Measurements from ENCODE around the gene SELENOW.

The SELENOW gene

GRCh38 chr19:47824396-47824795, 45.9 kb downstream of the SELENOW start:
- no peak for DNase-seq (ENCODE audit: low read depth)

- DNase-seq (ENCODE audit: low read depth): no peak
Measured at GRCh38 chr19:47826800-47827199, 48.3 kb downstream of the SELENOW start.

GRCh38 chr19:47832723-47833122, 54.2 kb downstream of the SELENOW start:
- DNase-seq (ENCODE audit: low read depth): no peak

All from fibroblast of gingiva (primary cell).